IMR-90 (cell line): Measurements from ENCODE around the gene TSPAN3.

Experiments
- BHLHE40 ChIP-seq: fragments of 150-350 bp; IDR thresholded peaks from 2 replicates; pipeline ENCODE4 v1.6.1; 2016; ENCODE audit warnings: mild to moderate bottlenecking, low read depth, low read length
- CEBPB ChIP-seq: IDR thresholded peaks from 2 replicates; pipeline ENCODE4 v1.6.1; 2012; ENCODE audit warnings: low read depth, low read length, improper control_type of control experiment
- CTCF ChIP-seq: conservative IDR thresholded peaks from 2 replicates; pipeline ENCODE4 v1.5.1; 2012; ENCODE audit warnings: mild to moderate bottlenecking, low read depth, low read length, improper control_type of control experiment
- FOS ChIP-seq: fragments of 150-350 bp; IDR thresholded peaks from 2 replicates; pipeline ENCODE4 v1.6.1; 2016; ENCODE audit warnings: low read depth, low read length
- MAZ ChIP-seq: IDR thresholded peaks from 2 replicates; pipeline ENCODE4 v1.6.1; 2012; ENCODE audit warnings: low read depth, mild to moderate bottlenecking, low read length, improper control_type of control experiment, moderate library complexity, borderline replicate concordance
- NFE2L2 ChIP-seq: fragments of 150-350 bp; IDR thresholded peaks from 2 replicates; pipeline ENCODE4 v1.6.1; 2016; ENCODE audit warnings: low read depth, mild to moderate bottlenecking, low read length
- POLR2A ChIP-seq: IDR thresholded peaks from 2 replicates; pipeline ENCODE4 v1.6.1; 2012; ENCODE audit warnings: mild to moderate bottlenecking, low read depth, low read length
- RAD21 ChIP-seq: IDR thresholded peaks from 2 replicates; pipeline ENCODE4 v1.6.1; 2012; ENCODE audit warnings: low read length, improper control_type of control experiment
- RCOR1 ChIP-seq: IDR thresholded peaks from 2 replicates; pipeline ENCODE4 v1.6.1; 2012; ENCODE audit warnings: mild to moderate bottlenecking, low read length, improper control_type of control experiment; ENCODE audit not compliant: insufficient replicate concordance
- RFX5 ChIP-seq: IDR thresholded peaks from 2 replicates; pipeline ENCODE4 v1.8.0; 2012; ENCODE audit warnings: low read depth, mild to moderate bottlenecking, low read length, moderate library complexity
- USF2 ChIP-seq: fragments of 150-350 bp; IDR thresholded peaks from 2 replicates; pipeline ENCODE4 v1.6.1; 2017; ENCODE audit warnings: mild to moderate bottlenecking, antibody characterized with exemption, low read length, low read depth

DNA sequence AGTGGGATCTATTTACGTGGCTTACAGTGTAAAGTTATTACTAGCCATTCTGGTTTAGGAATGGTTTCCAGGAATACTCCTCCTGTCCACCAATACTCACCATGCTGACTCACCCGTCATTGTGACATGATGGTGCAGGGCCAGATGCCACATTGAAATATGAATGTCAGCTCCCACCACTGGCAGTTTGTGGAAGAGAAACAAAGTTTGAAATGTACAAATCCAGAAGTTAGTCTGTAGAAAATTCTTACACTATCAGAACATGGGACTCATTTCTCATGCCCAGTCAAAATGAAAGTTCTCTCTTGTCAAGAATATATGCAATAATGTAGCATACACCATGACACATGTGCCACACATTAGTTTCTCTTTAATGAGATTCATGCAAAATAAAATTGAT is 14.4 kb upstream of the TSPAN3 start:
- no peak for TF ChIP-seq RFX5
- no peak for TF ChIP-seq CTCF
- TF ChIP-seq POLR2A: no peak
- TF ChIP-seq FOS: peak; percentile 32; the same call in 1 of the 2 replicates
- TF ChIP-seq NFE2L2: no peak
- TF ChIP-seq RAD21: no peak
- TF ChIP-seq BHLHE40: no peak
- TF ChIP-seq USF2: no peak
- TF ChIP-seq CEBPB: peak; percentile 59
- no peak for TF ChIP-seq MAZ
- no peak for TF ChIP-seq RCOR1
